GM10847 (cell line): ENCODE data around the gene TSPEAR.

Experiments
- POLR2A ChIP-seq: IDR thresholded peaks from 2 replicates; pipeline ENCODE4 v1.6.1; 2011; ENCODE audit not compliant: insufficient read length; ENCODE audit errors: extremely low read depth

Gene TSPEAR

DNA sequence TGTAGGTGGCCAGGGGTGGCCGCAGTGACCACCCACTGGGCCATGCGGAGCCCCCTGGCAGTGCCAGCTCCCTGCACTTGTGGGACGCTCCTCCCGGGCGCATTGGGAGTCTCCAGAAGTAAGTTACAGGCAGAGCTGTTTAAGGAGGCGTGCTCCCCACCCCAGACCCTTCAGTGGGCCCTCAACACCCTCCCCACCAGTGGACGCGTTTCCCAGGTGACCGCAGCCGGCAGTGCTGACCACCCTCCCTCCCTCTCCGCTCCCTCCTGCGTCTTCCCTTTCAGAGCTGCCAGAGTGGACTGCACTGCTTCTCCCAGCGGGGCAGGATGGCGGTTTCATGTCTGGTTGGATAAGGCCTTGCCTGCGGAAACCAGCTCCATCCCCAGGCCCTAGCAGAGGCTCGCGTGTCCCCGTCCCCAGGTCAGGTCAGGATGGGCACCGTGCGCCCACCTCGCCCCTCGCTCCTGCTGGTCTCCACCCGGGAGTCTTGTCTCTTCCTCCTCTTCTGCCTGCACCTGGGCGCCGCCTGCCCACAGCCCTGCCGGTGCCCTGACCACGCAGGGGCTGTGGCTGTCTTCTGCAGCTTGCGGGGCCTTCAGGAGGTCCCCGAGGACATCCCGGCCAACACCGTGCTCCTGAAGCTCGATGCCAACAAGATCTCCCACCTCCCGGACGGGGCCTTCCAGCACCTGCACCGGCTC lies 255.0 kb downstream of the TSPEAR start:
- no peak for TF ChIP-seq POLR2A

DNA sequence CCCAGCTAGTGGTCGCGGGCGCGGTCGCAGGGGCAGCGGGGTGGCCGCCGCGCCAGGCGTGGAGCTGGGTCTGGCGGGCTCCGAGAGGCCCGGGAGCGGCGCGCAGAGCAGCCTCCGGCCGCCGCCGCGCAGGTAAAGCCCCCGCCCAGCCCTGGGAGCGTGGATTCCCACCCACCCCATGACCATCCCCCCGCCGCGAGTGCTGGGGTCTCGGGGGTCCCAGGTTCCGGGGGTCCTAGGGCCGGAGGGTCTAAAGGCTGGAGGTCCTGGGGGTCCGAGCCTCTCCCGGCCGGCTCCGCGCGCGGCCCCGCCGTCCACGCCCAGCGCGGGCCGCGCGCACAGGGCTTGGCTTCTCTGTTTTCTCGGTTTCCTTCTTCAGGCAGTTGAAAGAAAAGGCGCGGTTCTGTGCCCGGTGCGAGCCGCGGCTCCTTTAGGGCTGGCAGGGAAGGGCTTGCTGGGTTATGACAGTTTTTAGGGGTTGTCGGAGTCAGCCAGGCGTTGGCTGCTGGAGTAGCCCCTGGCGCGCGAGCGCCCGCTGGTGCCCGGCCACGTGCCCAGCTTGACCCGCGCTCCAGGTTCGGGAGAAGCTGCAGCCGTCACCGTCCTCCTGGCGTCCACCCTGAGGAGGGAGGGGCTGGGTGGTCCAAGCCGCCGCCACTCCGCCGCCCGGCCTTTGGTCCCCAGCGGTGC lies 255.7 kb downstream of the TSPEAR start:
- TF ChIP-seq POLR2A, result no peak

GRCh38 chr21:44454747-44455523 lies 256.4 kb downstream of the TSPEAR start, which contains the start of gene LRRC3:
Gene LRRC3, plus strand, starts transcription at chr21:44455510. Its CDS starts 1,135 bp downstream, at chr21:44456645.
- no peak for TF ChIP-seq POLR2A

GRCh38 chr21:44454058-44454457 lies 257.3 kb downstream of the TSPEAR start:
- no peak for TF ChIP-seq POLR2A

DNA sequence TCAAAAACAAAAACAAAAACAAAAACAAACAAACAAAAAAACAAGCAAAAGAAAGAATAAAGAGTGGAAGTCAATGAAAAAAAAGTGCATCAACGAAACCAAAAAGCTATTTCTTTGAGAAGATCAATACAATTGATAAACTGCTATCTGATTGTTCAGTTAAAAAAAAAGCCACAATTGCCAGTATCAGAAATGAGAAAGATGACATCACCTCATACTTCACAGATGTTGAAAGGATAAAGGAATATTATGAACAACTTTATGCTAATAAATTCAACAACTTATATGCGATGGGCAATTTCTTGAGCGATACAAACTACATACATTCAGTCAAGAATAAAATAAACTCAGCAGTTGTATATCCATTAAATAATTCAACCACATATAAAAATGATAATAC lies 258.3 kb downstream of the TSPEAR start:
- no peak for TF ChIP-seq POLR2A

DNA sequence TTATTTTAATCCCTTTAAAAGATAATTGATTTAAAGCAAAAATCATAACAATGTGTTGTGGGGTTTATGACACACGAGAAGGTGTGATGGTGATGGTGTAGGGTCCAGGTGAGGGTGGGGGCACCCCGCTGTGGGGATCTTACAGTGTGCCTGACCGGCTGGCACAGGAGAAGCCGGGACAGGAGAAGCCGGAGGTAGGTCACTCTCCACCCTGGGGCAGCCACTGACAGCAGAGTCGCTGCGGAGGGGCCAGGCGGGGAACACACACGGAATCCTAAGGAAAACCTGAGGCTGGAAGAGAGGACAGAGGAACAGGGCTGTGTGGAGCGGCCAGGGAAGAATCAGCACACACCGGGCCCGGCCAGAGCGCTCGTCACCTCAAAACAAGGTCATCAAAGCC lies 260.4 kb downstream of the TSPEAR start:
- TF ChIP-seq POLR2A, result no peak

DNA sequence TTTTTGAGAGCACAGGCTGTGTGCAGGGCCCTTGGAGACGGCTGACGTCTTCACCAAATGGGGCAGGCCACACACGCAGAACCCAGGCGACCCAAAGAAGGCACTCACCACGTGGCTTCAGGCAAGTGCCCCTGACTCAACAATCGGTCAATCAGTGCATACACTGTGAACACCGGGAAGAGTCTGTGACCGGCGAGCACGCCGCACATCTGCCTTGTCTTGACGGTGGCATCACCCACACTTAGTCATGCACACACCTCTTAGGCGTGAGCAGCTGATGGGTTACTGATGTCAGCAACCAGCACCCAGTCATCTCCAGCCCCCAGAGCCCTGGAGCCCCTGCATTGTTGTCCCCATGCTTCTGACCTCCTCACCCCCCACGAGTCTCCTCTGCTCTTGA lies 261.0 kb downstream of the TSPEAR start:
- no peak for TF ChIP-seq POLR2A

GRCh38 chr21:44449473-44450363 lies 261.7 kb downstream of the TSPEAR start:
- no peak for TF ChIP-seq POLR2A

DNA sequence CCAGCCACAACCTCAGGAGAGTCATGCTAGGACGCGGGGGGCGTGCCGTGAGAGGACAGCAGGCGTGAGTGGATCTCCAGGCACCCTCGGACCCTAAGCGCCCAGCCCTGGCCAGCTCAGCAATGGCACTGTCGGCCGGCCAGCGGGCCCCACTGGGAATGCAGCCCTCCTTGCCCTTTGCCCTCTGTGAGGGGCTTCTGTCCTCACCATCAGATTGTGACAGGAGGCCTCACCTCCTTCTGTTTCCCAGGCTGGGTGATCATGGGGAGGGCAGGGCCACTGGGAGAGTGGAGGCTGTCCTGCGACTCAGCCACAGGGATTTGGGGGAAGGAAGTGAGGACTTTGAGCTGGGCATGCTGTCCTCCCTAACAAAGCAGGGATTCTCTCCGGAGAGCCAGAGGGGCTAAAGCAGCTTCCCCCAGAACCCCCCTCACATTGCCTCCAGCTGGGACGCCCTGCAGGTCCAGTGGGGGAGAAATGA lies 262.7 kb downstream of the TSPEAR start:
- no peak for TF ChIP-seq POLR2A
